HCT116 (cell line): Measurements from ENCODE around the gene SLC4A4. TPM values are rescaled to one million over a fixed set of nuclear protein-coding genes. Genes with fewer than 3 reads are reported as not detected.

ENCODE experiments used
- ATAC-seq: fragments of 200-7000 bp; cut with Tn5 transposase; 2 replicates; pipeline ENCODE4 v1.9.1; 2020; ENCODE audit warnings: mild to moderate bottlenecking, moderate library complexity
- BruUV-seq: library from RNA; stranded (reverse); fragments of 400-500 nt; replicated peaks from 2 replicates; lab custom pipeline; 2021; lab: Mats Ljungman, UMichigan
- CTCF ChIA-PET: fragments of 300-600 bp; sonication (Branson Sonifier 250); formaldehyde crosslinking; loops from one replicate; lab custom pipeline; 2021; ENCODE audit warnings: antibody characterized with exemption; lab: Charles Lee
- POLR2A ChIA-PET: fragments of 300-600, 350-600 bp; sonication (Branson Sonifier 250); formaldehyde crosslinking; loops from one replicate; lab custom pipeline; 2021; ENCODE audit warnings: antibody characterized with exemption; lab: Charles Lee
- RAD21 ChIA-PET, 2 experiments: fragments of 300-600 bp; sonication (Branson Sonifier 250); formaldehyde crosslinking; loops; one replicate each; lab custom pipeline; 2023; ENCODE audit warnings: low total read pairs in 2 of 2; ENCODE audit not compliant: uncharacterized antibody in 2 of 2, unreplicated experiment in 2 of 2, low non-redundant PET in 1 of 2; lab: Charles Lee
- DNase-seq: peaks from one replicate; pipeline ENCODE4 v3.0.0-alpha.2; 2010; ENCODE audit warnings: low read depth, low spot score
- H2AFZ ChIP-seq: fragments of 200-600 bp; shearing (Covaris generic), sonication (generic); 2 replicates; pipeline ENCODE4 v1.6.1; 2017; ENCODE audit warnings: low read depth, mixed run types, mixed read lengths, antibody characterized with exemption, low read length; ENCODE audit not compliant: poor library complexity, severe bottlenecking
- H3K27ac ChIP-seq: 2 replicates; pipeline ENCODE4 v1.5.1; 2012; ENCODE audit warnings: low read depth, low read length
- H3K27me3 ChIP-seq: fragments of 200-600 bp; sonication (generic); 2 replicates; pipeline ENCODE4 v1.6.1; 2016; ENCODE audit warnings: mixed run types, low read length, mixed read lengths; ENCODE audit not compliant: insufficient read depth
- H3K36me3 ChIP-seq, 2 experiments: fragments of 200-500 bp in 1 of 2; fragments of 200-600 bp in 1 of 2; sonication (Bioruptor generic) in 1 of 2; sonication (generic) in 1 of 2; 2 replicates each; pipeline versions ENCODE4 v1.5.1 to v1.6.1; 2014 to 2016; ENCODE audit warnings: low read length in 2 of 2, inconsistent platforms in 1 of 2, mixed read lengths in 1 of 2, mixed run types in 1 of 2; ENCODE audit not compliant: insufficient read depth in 2 of 2, control insufficient read depth in 1 of 2
- H3K4me1 ChIP-seq, 2 experiments: fragments of 200-600 bp in 1 of 2; sonication (generic) in 1 of 2; 2 replicates each; pipeline versions ENCODE4 v1.5.1 to v1.6.1; 2012 to 2017; ENCODE audit warnings: low read length in 2 of 2, inconsistent platforms in 1 of 2, mild to moderate bottlenecking in 1 of 2, mixed read lengths in 1 of 2, mixed run types in 1 of 2, moderate library complexity in 1 of 2; ENCODE audit not compliant: insufficient read depth in 2 of 2, control insufficient read depth in 1 of 2
- H3K4me2 ChIP-seq: fragments of 200-600 bp; sonication (generic); 2 replicates; pipeline ENCODE4 v1.6.1; 2017; ENCODE audit warnings: mixed run types, low read length, mixed read lengths
- H3K4me3 ChIP-seq, 2 experiments: fragments of 200-600 bp in 1 of 2; sonication (generic) in 1 of 2; replicated peaks in 1 of 2; 2 replicates each; pipeline ENCODE4 v1.5.1; 2011 to 2016; ENCODE audit warnings: low read length in 2 of 2, control low read depth in 1 of 2, low read depth in 1 of 2, mild to moderate bottlenecking in 1 of 2, mixed read lengths in 1 of 2, mixed run types in 1 of 2
- H3K79me2 ChIP-seq: fragments of 200-600 bp; sonication (generic); 2 replicates; pipeline ENCODE4 v1.6.1; 2017; ENCODE audit warnings: mild to moderate bottlenecking, mixed run types, low read length, moderate library complexity, mixed read lengths; ENCODE audit not compliant: insufficient read depth
- H3K9ac ChIP-seq: fragments of 200-600 bp; sonication (generic); 2 replicates; pipeline ENCODE4 v1.6.1; 2016; ENCODE audit warnings: low read length, mixed read lengths
- H3K9me2 ChIP-seq: fragments of 200-600 bp; sonication (generic), shearing (Covaris generic); 2 replicates; pipeline ENCODE4 v1.6.1; 2017; ENCODE audit warnings: mixed run types, mild to moderate bottlenecking, moderate library complexity; ENCODE audit not compliant: insufficient read depth
- H3K9me3 ChIP-seq, 2 experiments: fragments of 200-500 bp in 1 of 2; fragments of 200-600 bp in 1 of 2; sonication (Bioruptor generic) in 1 of 2; sonication (generic) in 1 of 2; 2 replicates each; pipeline ENCODE4 v1.6.1; 2014 to 2017; ENCODE audit warnings: low read length in 2 of 2, mixed read lengths in 2 of 2, inconsistent platforms in 1 of 2, low read depth in 1 of 2, mild to moderate bottlenecking in 1 of 2, mixed run types in 1 of 2, moderate library complexity in 1 of 2; ENCODE audit not compliant: control insufficient read depth in 1 of 2, insufficient read depth in 1 of 2
- H4K20me1 ChIP-seq: fragments of 200-600 bp; sonication (generic), shearing (Covaris generic); 2 replicates; pipeline ENCODE4 v1.6.1; 2017; ENCODE audit warnings: mixed run types, mild to moderate bottlenecking, moderate library complexity; ENCODE audit not compliant: insufficient read depth
- CBX3 ChIP-seq: IDR thresholded peaks from 2 replicates; pipeline ENCODE4 v1.6.1; 2012; ENCODE audit warnings: low read depth
- CEBPB ChIP-seq: IDR thresholded peaks from 2 replicates; pipeline ENCODE4 v1.6.1; 2012; ENCODE audit warnings: low read depth
- EGR1 ChIP-seq: IDR thresholded peaks from 2 replicates; pipeline ENCODE4 v1.6.1; 2012; ENCODE audit warnings: low read depth
- ELF1 ChIP-seq: IDR thresholded peaks from 2 replicates; pipeline ENCODE4 v1.6.1; 2012; ENCODE audit warnings: low read depth, borderline replicate concordance
- EZH2phosphoT487 ChIP-seq: fragments of 200-600 bp; IDR thresholded peaks from 2 replicates; pipeline ENCODE4 v1.6.1; 2018; ENCODE audit warnings: antibody characterized with exemption, borderline replicate concordance
- MAX ChIP-seq: IDR thresholded peaks from 2 replicates; pipeline ENCODE4 v1.6.1; 2012
- POLR2AphosphoS5 ChIP-seq: IDR thresholded peaks from 2 replicates; pipeline ENCODE4 v1.6.1; 2011; ENCODE audit warnings: mild to moderate bottlenecking, low read depth, low read length, moderate library complexity
- RAD21 ChIP-seq: IDR thresholded peaks from 2 replicates; pipeline ENCODE4 v1.6.1; 2012; ENCODE audit warnings: low read depth, mild to moderate bottlenecking
- REST ChIP-seq: IDR thresholded peaks from 2 replicates; pipeline ENCODE4 v1.6.1; 2012; ENCODE audit warnings: low read depth
- SP1 ChIP-seq: IDR thresholded peaks from 2 replicates; pipeline ENCODE4 v1.6.1; 2012; ENCODE audit warnings: low read depth
- SRF ChIP-seq: IDR thresholded peaks from 2 replicates; pipeline ENCODE4 v1.6.1; 2012; ENCODE audit warnings: low read depth
- TCF7L2 ChIP-seq: IDR thresholded peaks from 2 replicates; pipeline ENCODE4 v1.7.0; 2011; ENCODE audit warnings: borderline replicate concordance, inconsistent platforms; ENCODE audit not compliant: insufficient read depth, insufficient read length; ENCODE audit errors: extremely low read depth
- YY1 ChIP-seq: IDR thresholded peaks from 2 replicates; pipeline ENCODE4 v1.6.1; 2011; ENCODE audit warnings: low read length, low read depth, moderate library complexity, mild to moderate bottlenecking; ENCODE audit not compliant: insufficient replicate concordance; ENCODE audit errors: extremely low read depth
- ZBTB33 ChIP-seq: IDR thresholded peaks from 2 replicates; pipeline ENCODE4 v1.6.1; 2011; ENCODE audit warnings: mild to moderate bottlenecking, low read length, moderate library complexity; ENCODE audit not compliant: insufficient replicate concordance; ENCODE audit errors: extremely low read depth
- ZNF274 ChIP-seq: fragments of 200-500 bp; sonication (Bioruptor generic); IDR thresholded peaks from 2 replicates; pipeline ENCODE4 v1.6.1; 2014; ENCODE audit warnings: mild to moderate bottlenecking, low read depth, low read length, inconsistent platforms
- intact Hi-C: fragments of 100-400 bp; cut with micrococcal nuclease; formaldehyde crosslinking; loops from 2 replicates; pipeline ENCODE4 v1.10.0; 2022
- total RNA-seq: library from RNA; stranded (reverse); gene quantifications from one replicate; pipeline ENCODE4 v1.2.1, GENCODE V29; 2021; ENCODE audit not compliant: unreplicated experiment

SLC4A4 gene
- total RNA-seq, 1 experiment from 2014 or later: 0.30 TPM

- Histone ChIP-seq H3K79me2 (no peaks in the 10 kb centered on the region), H3K9me3 (no peaks in the 10 kb centered on the region), H3K27ac (no peak overlapping the region), H3K36me3 (no peaks in the 10 kb centered on the region), H3K4me1 (no peaks in the 10 kb centered on the region), H4K20me1 (no peaks in the 10 kb centered on the region), H3K9ac (no peak overlapping the region), H3K4me2 (no peak overlapping the region), H3K4me3 (no peak overlapping the region), H3K9me2 (no peaks in the 10 kb centered on the region), H2AFZ (no peak overlapping the region), H3K27me3 (no peaks in the 10 kb centered on the region)
- DNase-seq (no peak), ATAC-seq (no peak)
- intact Hi-C loops: no loop called here
- BruUV-seq: no TSS peak
- POLR2A ChIA-PET: no interaction called here
- RAD21 ChIA-PET: interaction anchor here in 1 of 2 experiments (0.7 kb wide), 1 partner anchor 741 kb away, joined by 3 read pairs; no protein-coding TSS in a partner anchor
- no peak for TF ChIP-seq ZNF274
- no peak for TF ChIP-seq POLR2AphosphoS5
- TF ChIP-seq SRF: no peak
- TF ChIP-seq YY1: no peak
- TF ChIP-seq TCF7L2: no peak
- no peak for TF ChIP-seq ZBTB33
- TF ChIP-seq SP1: no peak
- no peak for TF ChIP-seq ELF1
- TF ChIP-seq EZH2phosphoT487: no peak
- TF ChIP-seq RAD21: no peak
- TF ChIP-seq CEBPB: no peak
- no peak for TF ChIP-seq MAX
- no peak for TF ChIP-seq EGR1
- no peak for TF ChIP-seq REST
- TF ChIP-seq CBX3: no peak
- CTCF ChIA-PET: no interaction called here
Observed at GRCh38 chr4:71456841-71457240, 118.0 kb downstream of the SLC4A4 start.
